ENCODE results near the gene ACAT1.
"Not testable (repeated sequence)": the region's sequence is repeated elsewhere in the genome, so short reads cannot be mapped to it uniquely, and the experiment has no call there.

ACAT1 gene

DNA sequence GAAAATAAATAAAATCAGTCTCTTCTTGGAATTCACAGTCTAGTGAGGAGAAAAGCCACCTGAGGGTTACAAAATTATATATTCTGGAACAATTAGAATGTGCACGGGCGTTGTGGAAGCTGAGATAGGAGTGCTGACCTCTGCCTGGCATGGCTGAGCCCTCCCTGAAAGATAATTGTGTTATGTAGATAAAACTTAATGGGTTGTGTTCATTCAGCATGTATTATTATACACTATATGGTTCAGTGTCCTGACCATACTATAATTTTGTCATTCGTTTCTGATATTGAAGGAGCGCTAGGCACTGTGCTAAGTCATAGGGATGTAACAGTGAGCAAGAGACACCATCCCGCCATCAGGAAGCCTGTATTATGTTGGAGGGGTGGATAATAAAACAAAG is 3.7 kb downstream of the ACAT1 start:
- Histone ChIP-seq H3K9me3 (ENCODE audit: control insufficient read depth, insufficient read depth, low read length) (no peaks in the 10 kb centered on the region), H3K9ac (ENCODE audit: low read depth, low read length) (no peak overlapping the region), H3K4me1 (ENCODE audit: insufficient read depth, low read length) (0 out of 2 replicates have a peak, but pooled peaks cover 3% of the 10 kb centered on the region), H3K36me3 (ENCODE audit: insufficient read depth, low read length) (no peaks in the 10 kb centered on the region)

GRCh38 chr11:108128772-108129171 is 7.4 kb downstream of the ACAT1 start:
- H3K9me3 ChIP-seq (ENCODE audit: control insufficient read depth, insufficient read depth, low read length): no peaks in the 10 kb centered on the region
- H3K9ac ChIP-seq (ENCODE audit: low read depth, low read length): no peak overlapping the region
- no peaks in the 10 kb centered on the region for H3K36me3 ChIP-seq (ENCODE audit: insufficient read depth, low read length)

GRCh38 chr11:108131993-108132392 is 10.6 kb downstream of the ACAT1 start:
- no peaks in the 10 kb centered on the region for H3K36me3 ChIP-seq (ENCODE audit: insufficient read depth, low read length)
- H3K4me1 ChIP-seq (ENCODE audit: insufficient read depth, low read length): no peaks in the 10 kb centered on the region
- H3K9ac ChIP-seq (ENCODE audit: low read depth, low read length): no peak overlapping the region

More at GRCh38 chr11:108128772-108129171, 7.4 kb downstream of the ACAT1 start:
- H3K4me1 ChIP-seq (ENCODE audit: insufficient read depth, low read length): 0 out of 2 replicates have a peak, but pooled peaks cover 3% of the 10 kb centered on the region

DNA sequence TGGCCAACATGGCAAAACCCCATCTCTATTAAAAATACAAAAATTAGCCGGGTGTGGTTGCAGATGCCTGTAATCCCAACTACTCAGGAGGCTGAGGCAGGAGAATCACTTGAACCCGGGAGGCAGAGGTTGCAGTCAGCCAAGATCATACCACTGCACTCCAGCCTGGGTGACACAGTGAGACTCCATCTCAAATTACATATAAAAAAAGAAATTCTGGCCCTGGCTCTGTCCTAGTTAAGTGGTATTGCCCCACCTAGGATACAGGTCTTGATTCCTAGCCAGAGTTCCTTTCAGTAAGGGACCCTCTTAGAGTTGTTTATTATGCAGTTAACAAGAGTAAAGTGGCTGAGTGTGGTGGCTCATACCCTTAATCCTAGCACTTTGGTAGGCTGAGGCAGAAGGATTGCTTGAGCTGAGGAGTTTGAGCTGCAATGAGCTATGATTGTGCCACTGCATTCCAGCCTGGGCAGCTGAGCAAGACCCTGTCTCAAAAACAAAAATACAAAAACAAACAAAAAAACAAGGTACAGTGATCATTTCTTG is 11.7 kb downstream of the ACAT1 start:
- H3K9me3 ChIP-seq (ENCODE audit: control insufficient read depth, insufficient read depth, low read length); H3K4me1 ChIP-seq (ENCODE audit: insufficient read depth, low read length); H3K36me3 ChIP-seq (ENCODE audit: insufficient read depth, low read length); H3K9ac ChIP-seq (ENCODE audit: low read depth, low read length): not testable (repeated sequence)

More at GRCh38 chr11:108131993-108132392, 10.6 kb downstream of the ACAT1 start:
- H3K9me3 ChIP-seq (ENCODE audit: control insufficient read depth, insufficient read depth, low read length): no peaks in the 10 kb centered on the region

- Histone ChIP-seq H3K4me1 (ENCODE audit: insufficient read depth, low read length) (no peaks in the 10 kb centered on the region), H3K9me3 (ENCODE audit: control insufficient read depth, insufficient read depth, low read length) (no peaks in the 10 kb centered on the region), H3K9ac (ENCODE audit: low read depth, low read length) (no peak overlapping the region), H3K36me3 (ENCODE audit: insufficient read depth, low read length) (no peaks in the 10 kb centered on the region)
These were observed 14.6 kb downstream of the ACAT1 start for GRCh38 chr11:108135845-108136544.

GRCh38 chr11:108137212-108137611 is 15.8 kb downstream of the ACAT1 start:
- Histone ChIP-seq H3K9ac (ENCODE audit: low read depth, low read length) (no peak overlapping the region), H3K36me3 (ENCODE audit: insufficient read depth, low read length) (0 out of 2 replicates have a peak, but pooled peaks cover 3% of the 10 kb centered on the region), H3K4me1 (ENCODE audit: insufficient read depth, low read length) (no peaks in the 10 kb centered on the region), H3K9me3 (ENCODE audit: control insufficient read depth, insufficient read depth, low read length) (no peaks in the 10 kb centered on the region)

- H3K36me3 ChIP-seq (ENCODE audit: insufficient read depth, low read length): peaks cover 31% of the 10 kb centered on the region
- no peaks in the 10 kb centered on the region for H3K9me3 ChIP-seq (ENCODE audit: control insufficient read depth, insufficient read depth, low read length)
- no peaks in the 10 kb centered on the region for H3K4me1 ChIP-seq (ENCODE audit: insufficient read depth, low read length)
- no peak overlapping the region for H3K9ac ChIP-seq (ENCODE audit: low read depth, low read length)
These were observed 20.9 kb downstream of the ACAT1 start for GRCh38 chr11:108142304-108142703.

- Histone ChIP-seq H3K9ac (ENCODE audit: low read depth, low read length) (no peak overlapping the region), H3K36me3 (ENCODE audit: insufficient read depth, low read length) (peaks cover 33% of the 10 kb centered on the region), H3K9me3 (ENCODE audit: control insufficient read depth, insufficient read depth, low read length) (no peaks in the 10 kb centered on the region), H3K4me1 (ENCODE audit: insufficient read depth, low read length) (no peaks in the 10 kb centered on the region)
These were observed 23.2 kb downstream of the ACAT1 start for GRCh38 chr11:108144615-108145014.

- Histone ChIP-seq H3K4me1 (ENCODE audit: insufficient read depth, low read length) (no peaks in the 10 kb centered on the region), H3K36me3 (ENCODE audit: insufficient read depth, low read length) (peaks cover 42% of the 10 kb centered on the region), H3K9me3 (ENCODE audit: control insufficient read depth, insufficient read depth, low read length) (no peaks in the 10 kb centered on the region), H3K9ac (ENCODE audit: low read depth, low read length) (no peak overlapping the region)
These were observed 25.8 kb downstream of the ACAT1 start for GRCh38 chr11:108147150-108147549.

- Histone ChIP-seq H3K9ac (ENCODE audit: low read depth, low read length) (no peak overlapping the region), H3K36me3 (ENCODE audit: insufficient read depth, low read length) (peaks cover 37% of the 10 kb centered on the region), H3K9me3 (ENCODE audit: control insufficient read depth, insufficient read depth, low read length) (no peaks in the 10 kb centered on the region), H3K4me1 (ENCODE audit: insufficient read depth, low read length) (no peaks in the 10 kb centered on the region)
These were observed 27.2 kb downstream of the ACAT1 start for GRCh38 chr11:108148556-108148955.

DNA sequence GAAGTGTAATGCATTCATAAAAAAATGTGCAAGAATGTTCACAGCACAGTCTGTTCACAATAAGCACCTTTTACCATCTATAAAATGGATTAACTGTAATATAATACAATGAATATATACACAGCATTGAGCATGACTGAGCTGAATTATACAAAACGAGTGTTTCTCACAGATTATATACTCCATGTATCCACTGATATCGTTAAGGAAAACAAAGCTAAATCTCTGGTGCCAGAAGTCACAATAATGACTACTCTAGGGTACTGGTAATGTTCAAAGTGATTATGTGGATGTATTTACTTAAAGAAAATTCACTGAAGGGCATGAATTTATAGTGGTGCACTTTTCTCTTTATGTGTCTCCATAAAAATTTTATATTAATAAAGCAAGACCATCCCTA is 33.2 kb downstream of the ACAT1 start:
- no peaks in the 10 kb centered on the region for H3K9me3 ChIP-seq (ENCODE audit: control insufficient read depth, insufficient read depth, low read length)
- peaks cover 12% of the 10 kb centered on the region for H3K36me3 ChIP-seq (ENCODE audit: insufficient read depth, low read length)
- H3K9ac ChIP-seq (ENCODE audit: low read depth, low read length): no peak overlapping the region
- no peaks in the 10 kb centered on the region for H3K4me1 ChIP-seq (ENCODE audit: insufficient read depth, low read length)

DNA sequence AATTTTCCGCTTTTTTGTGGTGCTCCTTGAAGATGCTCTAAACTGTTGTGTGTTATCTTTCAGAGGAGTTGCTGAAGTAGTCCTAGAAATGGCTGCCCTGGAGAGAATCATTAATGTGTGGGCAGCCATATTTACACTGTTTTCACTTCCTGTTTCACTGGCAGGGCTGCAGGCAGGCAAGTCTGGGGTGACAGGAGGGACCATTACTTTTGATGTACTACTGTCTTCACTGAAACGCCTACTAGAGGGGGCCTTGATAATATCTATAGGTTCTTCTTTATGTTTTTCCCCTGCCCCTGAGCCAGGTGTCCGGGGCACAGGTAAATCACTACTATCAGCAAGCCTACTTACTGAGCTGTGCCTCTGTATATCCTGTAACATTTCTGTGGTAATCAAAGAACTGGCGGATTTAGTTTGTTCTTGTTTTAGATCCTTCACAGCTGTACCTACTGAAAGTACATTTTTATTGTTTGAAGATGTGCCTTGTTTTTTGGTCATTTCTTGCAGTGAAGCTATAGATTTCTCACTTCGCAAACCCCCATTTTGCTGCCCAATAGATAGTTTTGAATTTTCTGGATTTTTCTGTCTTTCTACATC is 39.7 kb downstream of the ACAT1 start:
- Histone ChIP-seq H3K9ac (ENCODE audit: low read depth, low read length) (no peak overlapping the region), H3K9me3 (ENCODE audit: control insufficient read depth, insufficient read depth, low read length) (no peaks in the 10 kb centered on the region), H3K36me3 (ENCODE audit: insufficient read depth, low read length) (peaks cover 23% of the 10 kb centered on the region)

DNA sequence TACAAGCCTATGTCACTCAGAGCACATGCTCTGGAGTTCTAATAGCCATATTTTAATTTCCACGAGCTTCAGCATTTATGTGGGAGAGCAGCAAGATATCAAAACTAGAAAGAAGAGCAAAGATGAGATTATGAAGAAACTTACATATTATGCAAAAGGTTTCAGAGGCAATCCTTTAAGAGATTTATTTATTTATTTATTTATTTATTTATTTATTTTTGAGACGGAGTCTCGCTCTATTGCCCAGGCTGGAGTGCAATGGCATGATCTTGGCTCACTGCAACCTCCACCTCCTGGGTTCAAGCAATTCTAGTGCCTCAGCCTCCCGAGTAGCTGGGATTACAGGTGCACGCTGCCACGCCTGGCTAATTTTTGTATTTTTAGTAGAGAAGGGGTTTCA is 41.5 kb downstream of the ACAT1 start:
- not testable (repeated sequence) for H3K9me3 ChIP-seq (ENCODE audit: control insufficient read depth, insufficient read depth, low read length); H3K9ac ChIP-seq (ENCODE audit: low read depth, low read length); H3K4me1 ChIP-seq (ENCODE audit: insufficient read depth, low read length)
- peaks cover 23% of the 10 kb centered on the region for H3K36me3 ChIP-seq (ENCODE audit: insufficient read depth, low read length)

More for the DNA sequence above, 39.7 kb downstream of the ACAT1 start:
- no peaks in the 10 kb centered on the region for H3K4me1 ChIP-seq (ENCODE audit: insufficient read depth, low read length)

- Histone ChIP-seq H3K9ac (ENCODE audit: low read depth, low read length) (no peak overlapping the region), H3K4me1 (ENCODE audit: insufficient read depth, low read length) (no peaks in the 10 kb centered on the region), H3K9me3 (ENCODE audit: control insufficient read depth, insufficient read depth, low read length) (no peaks in the 10 kb centered on the region), H3K36me3 (ENCODE audit: insufficient read depth, low read length) (peaks cover 1% of the 10 kb centered on the region)
These were observed 46.3 kb downstream of the ACAT1 start for GRCh38 chr11:108167624-108168023.

- Histone ChIP-seq H3K9ac (ENCODE audit: low read depth, low read length) (no peak overlapping the region), H3K9me3 (ENCODE audit: control insufficient read depth, insufficient read depth, low read length) (no peaks in the 10 kb centered on the region), H3K4me1 (ENCODE audit: insufficient read depth, low read length) (no peaks in the 10 kb centered on the region), H3K36me3 (ENCODE audit: insufficient read depth, low read length) (peaks cover 4% of the 10 kb centered on the region)
These were observed 48.8 kb downstream of the ACAT1 start for GRCh38 chr11:108170184-108170583.

Data from ES-I3 (cell line).